ENCODE results near the gene CDC42EP4. TPM values are rescaled to one million over a fixed set of nuclear protein-coding genes. Genes with fewer than 3 reads are reported as not detected.

Gene CDC42EP4
- total RNA-seq, 1 experiment from 2014 or later: 25.8 TPM

DNA sequence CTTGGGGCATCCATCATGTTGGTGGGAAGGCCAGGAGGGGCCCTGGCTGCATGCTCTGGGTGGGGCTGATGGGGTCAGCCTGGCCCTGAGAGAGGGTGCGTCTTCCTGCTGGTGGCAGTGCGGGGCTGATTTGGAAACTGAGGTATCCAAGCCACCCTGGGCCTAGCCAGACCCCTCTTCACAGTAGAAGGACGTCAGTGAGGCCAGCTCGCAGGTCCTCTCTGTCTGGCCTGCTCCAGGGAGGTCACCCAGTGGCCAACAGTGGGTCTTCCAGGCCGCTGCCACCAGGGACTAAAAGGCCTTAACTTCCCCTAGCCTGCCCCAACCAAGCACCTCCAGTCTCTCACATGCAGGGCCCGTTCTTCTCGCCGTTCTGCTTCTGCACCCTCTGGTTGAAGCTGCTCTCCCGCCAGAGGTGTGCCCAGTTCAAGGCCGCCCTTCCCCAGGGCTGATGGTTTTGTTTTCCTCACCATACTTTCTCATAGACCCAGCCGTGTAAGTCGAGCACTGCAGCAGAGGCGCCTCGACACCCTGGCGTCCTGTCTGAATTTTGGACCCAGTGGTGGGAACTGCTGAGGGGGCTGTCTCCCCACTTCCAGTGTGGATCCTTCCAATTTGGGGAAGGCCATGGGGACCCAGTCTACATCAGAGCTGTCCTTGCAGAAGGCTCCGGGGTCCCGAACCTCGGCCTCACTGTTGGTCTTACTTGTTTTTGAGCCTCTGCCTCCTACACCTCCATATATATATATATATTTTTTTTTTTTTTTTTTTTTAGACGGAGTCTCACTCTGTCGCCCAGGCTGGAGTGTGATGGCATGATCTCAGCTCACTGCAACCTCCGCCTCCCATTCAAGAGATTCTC, 42.9 kb upstream of the CDC42EP4 start:
- Mint-ChIP-seq H3K27me3 (ENCODE audit: insufficient read depth, unreplicated experiment) (no peaks in the 10 kb centered on the region), H3K9me3 (ENCODE audit: unreplicated experiment) (no peaks in the 10 kb centered on the region), H3K27ac (ENCODE audit: unreplicated experiment) (no peak overlapping the region), H3K4me1 (ENCODE audit: low read depth, unreplicated experiment) (peaks cover 3% of the 10 kb centered on the region), H3K4me3 (ENCODE audit: unreplicated experiment) (no peak overlapping the region), H3K36me3 (ENCODE audit: insufficient read depth, unreplicated experiment) (no peaks in the 10 kb centered on the region)
- Histone ChIP-seq H3K27me3 (replicated peaks; ENCODE audit: control insufficient read depth, insufficient read depth, low read length) (no peaks in the 10 kb centered on the region), H3K9me3 (no peaks in the 10 kb centered on the region), H3K36me3 (ENCODE audit: control insufficient read depth, insufficient read depth, low read length) (no peaks in the 10 kb centered on the region), H3K4me3 (ENCODE audit: low read depth, low read length) (no peak overlapping the region), H3K4me1 (peaks cover 3% of the 10 kb centered on the region; the same call in 1 of the 2 replicates)
- BruUV-seq (replicated peaks): no TSS peak
- ChIA-PET CTCF (no interaction called here), POLR2A (interaction anchor here (0.6 kb wide), 2 partner anchors 11 to 44 kb away, joined by 3 read pairs; no protein-coding TSS in a partner anchor)
- no peak for DNase-seq
- intact Hi-C loops (cut with micrococcal nuclease; ENCODE audit: unreplicated experiment): no loop called here
- TF ChIP-seq, protein P1, sequence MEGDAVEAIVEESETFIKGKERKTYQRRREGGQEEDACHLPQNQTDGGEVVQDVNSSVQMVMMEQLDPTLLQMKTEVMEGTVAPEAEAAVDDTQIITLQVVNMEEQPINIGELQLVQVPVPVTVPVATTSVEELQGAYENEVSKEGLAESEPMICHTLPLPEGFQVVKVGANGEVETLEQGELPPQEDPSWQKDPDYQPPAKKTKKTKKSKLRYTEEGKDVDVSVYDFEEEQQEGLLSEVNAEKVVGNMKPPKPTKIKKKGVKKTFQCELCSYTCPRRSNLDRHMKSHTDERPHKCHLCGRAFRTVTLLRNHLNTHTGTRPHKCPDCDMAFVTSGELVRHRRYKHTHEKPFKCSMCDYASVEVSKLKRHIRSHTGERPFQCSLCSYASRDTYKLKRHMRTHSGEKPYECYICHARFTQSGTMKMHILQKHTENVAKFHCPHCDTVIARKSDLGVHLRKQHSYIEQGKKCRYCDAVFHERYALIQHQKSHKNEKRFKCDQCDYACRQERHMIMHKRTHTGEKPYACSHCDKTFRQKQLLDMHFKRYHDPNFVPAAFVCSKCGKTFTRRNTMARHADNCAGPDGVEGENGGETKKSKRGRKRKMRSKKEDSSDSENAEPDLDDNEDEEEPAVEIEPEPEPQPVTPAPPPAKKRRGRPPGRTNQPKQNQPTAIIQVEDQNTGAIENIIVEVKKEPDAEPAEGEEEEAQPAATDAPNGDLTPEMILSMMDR (IDR thresholded peaks at IDR 0.05; ENCODE audit: insufficient read depth in 1 of 2, low read depth in 1 of 2, low read length in 1 of 2, severe bottlenecking in 1 of 2, unreplicated experiment in 1 of 2): no peak

DNA sequence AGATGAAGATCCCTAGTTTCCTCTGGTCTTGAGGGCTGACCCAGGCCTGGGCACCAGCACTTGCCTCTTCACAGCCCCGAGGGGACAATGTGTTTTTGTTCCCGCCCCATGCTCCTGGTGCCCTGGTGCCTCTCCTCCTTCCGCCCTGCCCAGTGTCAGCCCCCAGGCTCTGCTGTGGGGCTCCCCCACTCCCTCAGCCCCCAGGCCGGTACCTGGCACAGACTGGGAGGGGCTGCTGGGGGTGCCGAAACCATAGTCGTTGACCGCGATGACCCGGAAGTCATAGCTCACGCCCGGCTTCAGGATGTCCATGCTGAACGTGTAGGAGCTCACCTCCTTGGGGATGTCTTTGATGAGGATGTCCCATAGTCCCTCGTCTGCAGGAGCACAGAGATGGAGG, 40.5 kb upstream of the CDC42EP4 start:
- no peak overlapping the region for H3K4me3 Mint-ChIP-seq (ENCODE audit: unreplicated experiment)
- ChIA-PET POLR2A (no interaction called here), CTCF (interaction anchor here (1.0 kb wide), 1 partner anchor 18 kb away, joined by 5 read pairs; no protein-coding TSS in a partner anchor)
- no peak overlapping the region for H3K27ac Mint-ChIP-seq (ENCODE audit: unreplicated experiment)
- H3K4me3 ChIP-seq (ENCODE audit: low read depth, low read length): no peak overlapping the region
- no TSS peak for BruUV-seq (replicated peaks)
- H3K9me3 ChIP-seq: no peaks in the 10 kb centered on the region
- no peaks in the 10 kb centered on the region for H3K9me3 Mint-ChIP-seq (ENCODE audit: unreplicated experiment)
- no peaks in the 10 kb centered on the region for H3K27me3 Mint-ChIP-seq (ENCODE audit: insufficient read depth, unreplicated experiment)
- H3K4me1 ChIP-seq: no peaks in the 10 kb centered on the region
- intact Hi-C loops (cut with micrococcal nuclease; ENCODE audit: unreplicated experiment): no loop called here
- H3K4me1 Mint-ChIP-seq (ENCODE audit: low read depth, unreplicated experiment): no peaks in the 10 kb centered on the region
- no peaks in the 10 kb centered on the region for H3K36me3 Mint-ChIP-seq (ENCODE audit: insufficient read depth, unreplicated experiment)
- no peak for DNase-seq
- TF ChIP-seq, protein P1 (IDR thresholded peaks at IDR 0.05; ENCODE audit: insufficient read depth in 1 of 2, low read depth in 1 of 2, low read length in 1 of 2, severe bottlenecking in 1 of 2, unreplicated experiment in 1 of 2): no peak
- H3K27me3 ChIP-seq (replicated peaks; ENCODE audit: control insufficient read depth, insufficient read depth, low read length): no peaks in the 10 kb centered on the region
- no peaks in the 10 kb centered on the region for H3K36me3 ChIP-seq (ENCODE audit: control insufficient read depth, insufficient read depth, low read length)

DNA sequence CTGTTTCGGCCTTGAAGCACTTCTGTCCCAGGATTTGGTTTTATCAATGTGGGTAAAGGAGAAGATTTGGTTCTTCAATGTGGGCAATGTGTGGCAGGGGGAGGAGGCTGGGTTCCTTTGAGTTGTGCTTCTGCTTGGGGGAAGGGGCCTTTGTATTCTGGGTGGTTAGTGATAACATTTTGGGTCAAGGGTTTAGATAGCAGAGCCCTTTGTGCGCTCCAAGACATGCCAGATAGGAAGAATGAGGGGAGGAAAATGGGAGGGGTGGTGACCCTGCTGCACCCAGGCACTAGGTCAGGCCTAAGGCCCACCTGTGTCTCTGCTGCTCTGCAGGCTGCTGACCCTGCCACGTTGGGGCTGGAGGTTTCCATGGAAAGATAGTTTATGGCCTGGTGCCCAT, 40.0 kb upstream of the CDC42EP4 start:
- Mint-ChIP-seq H3K4me3 (ENCODE audit: unreplicated experiment) (no peak overlapping the region), H3K36me3 (ENCODE audit: insufficient read depth, unreplicated experiment) (no peaks in the 10 kb centered on the region), H3K4me1 (ENCODE audit: low read depth, unreplicated experiment) (no peaks in the 10 kb centered on the region), H3K27me3 (ENCODE audit: insufficient read depth, unreplicated experiment) (no peaks in the 10 kb centered on the region), H3K27ac (ENCODE audit: unreplicated experiment) (no peak overlapping the region), H3K9me3 (ENCODE audit: unreplicated experiment) (no peaks in the 10 kb centered on the region)
- no peaks in the 10 kb centered on the region for H3K36me3 ChIP-seq (ENCODE audit: control insufficient read depth, insufficient read depth, low read length)
- POLR2A ChIA-PET: no interaction called here
- CTCF ChIA-PET: interaction anchor here (1.0 kb wide), 1 partner anchor 18 kb away, joined by 5 read pairs; no protein-coding TSS in a partner anchor
- no peak for DNase-seq
- no peaks in the 10 kb centered on the region for H3K27me3 ChIP-seq (replicated peaks; ENCODE audit: control insufficient read depth, insufficient read depth, low read length)
- BruUV-seq (replicated peaks): no TSS peak
- TF ChIP-seq, protein P1 (IDR thresholded peaks at IDR 0.05; ENCODE audit: insufficient read depth in 1 of 2, low read depth in 1 of 2, low read length in 1 of 2, severe bottlenecking in 1 of 2, unreplicated experiment in 1 of 2): no peak
- H3K9me3 ChIP-seq: no peaks in the 10 kb centered on the region
- H3K4me1 ChIP-seq: no peaks in the 10 kb centered on the region
- no peak overlapping the region for H3K4me3 ChIP-seq (ENCODE audit: low read depth, low read length)
- intact Hi-C loops (cut with micrococcal nuclease; ENCODE audit: unreplicated experiment): no loop called here

All from Caco-2 (cell line).